ENCODE results near the gene ARF3.
A peak's percentile ranks its signal among the peaks of the same experiment; 100 is the strongest.

ARF3 gene

DNA sequence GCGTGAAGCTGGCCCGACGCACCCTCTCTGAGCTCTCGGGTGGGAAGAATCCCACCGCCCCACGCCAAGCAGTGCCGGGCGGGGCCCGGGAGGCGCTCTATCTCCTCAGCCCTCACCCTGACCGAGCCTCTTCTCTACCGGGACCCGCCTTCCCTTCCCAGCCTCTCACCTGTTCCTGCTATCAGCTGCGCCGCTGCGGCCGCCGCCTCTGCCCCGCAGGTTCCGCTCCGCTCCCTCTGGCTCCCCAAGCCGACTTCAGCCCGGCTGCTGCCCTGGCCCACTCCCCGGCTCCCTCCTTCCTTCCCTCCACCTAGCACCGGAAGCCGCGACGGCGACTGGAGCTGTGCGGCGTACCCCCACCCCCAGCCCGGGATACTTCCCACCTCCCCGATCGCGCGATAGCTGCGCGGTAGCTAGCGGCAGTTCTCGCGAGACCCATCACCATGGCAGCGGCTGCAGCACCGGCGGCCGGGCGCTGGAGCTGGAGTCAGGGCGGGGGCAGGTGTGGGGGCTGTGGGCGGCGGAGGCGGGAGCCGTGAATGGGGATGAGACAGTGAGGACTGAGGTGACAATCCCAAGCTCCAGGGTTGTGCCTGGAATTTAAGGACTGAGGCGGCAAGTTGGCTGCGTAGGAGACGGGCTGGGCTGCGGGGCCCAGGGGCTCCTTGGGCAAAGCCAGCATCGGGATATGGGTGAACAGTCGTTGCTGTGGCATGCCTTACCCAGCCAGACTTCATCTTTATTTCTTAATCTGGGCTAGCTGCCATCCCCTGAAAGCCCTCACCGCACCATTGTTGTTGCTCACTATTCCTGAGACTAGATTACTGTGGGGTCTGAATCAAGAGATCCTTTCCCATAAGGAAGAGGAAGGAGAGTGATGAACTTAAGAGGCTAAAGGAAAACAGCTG is at the start of gene ARF3:
Gene ARF3, minus strand, starts transcription at position 347 of the 908 bp plus-strand sequence. CDS start 16,392 bp downstream, outside the sequence.
- DNase-seq = peak; percentile 88 to 98

DNA sequence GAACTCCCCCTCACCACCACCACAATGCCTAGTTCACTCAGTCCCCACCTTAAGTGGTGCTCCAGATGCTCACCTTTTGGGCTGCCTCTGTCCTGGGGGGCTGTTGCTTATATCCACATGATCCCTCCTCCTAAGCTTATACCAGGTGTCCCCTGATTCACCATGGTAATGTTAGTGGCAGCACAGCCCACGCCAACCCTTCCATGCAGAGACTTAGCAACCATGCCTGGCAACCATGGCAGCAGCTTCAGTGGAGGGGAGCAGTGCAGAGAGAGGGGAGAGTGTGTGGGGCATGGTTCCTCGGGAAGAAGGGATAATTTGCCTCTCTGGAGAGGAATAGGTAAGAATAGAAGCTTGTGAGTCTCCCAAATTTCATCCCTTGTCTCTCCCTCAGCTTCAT is 43.1 kb upstream of the ARF3 start:
- no peak for DNase-seq

DNA sequence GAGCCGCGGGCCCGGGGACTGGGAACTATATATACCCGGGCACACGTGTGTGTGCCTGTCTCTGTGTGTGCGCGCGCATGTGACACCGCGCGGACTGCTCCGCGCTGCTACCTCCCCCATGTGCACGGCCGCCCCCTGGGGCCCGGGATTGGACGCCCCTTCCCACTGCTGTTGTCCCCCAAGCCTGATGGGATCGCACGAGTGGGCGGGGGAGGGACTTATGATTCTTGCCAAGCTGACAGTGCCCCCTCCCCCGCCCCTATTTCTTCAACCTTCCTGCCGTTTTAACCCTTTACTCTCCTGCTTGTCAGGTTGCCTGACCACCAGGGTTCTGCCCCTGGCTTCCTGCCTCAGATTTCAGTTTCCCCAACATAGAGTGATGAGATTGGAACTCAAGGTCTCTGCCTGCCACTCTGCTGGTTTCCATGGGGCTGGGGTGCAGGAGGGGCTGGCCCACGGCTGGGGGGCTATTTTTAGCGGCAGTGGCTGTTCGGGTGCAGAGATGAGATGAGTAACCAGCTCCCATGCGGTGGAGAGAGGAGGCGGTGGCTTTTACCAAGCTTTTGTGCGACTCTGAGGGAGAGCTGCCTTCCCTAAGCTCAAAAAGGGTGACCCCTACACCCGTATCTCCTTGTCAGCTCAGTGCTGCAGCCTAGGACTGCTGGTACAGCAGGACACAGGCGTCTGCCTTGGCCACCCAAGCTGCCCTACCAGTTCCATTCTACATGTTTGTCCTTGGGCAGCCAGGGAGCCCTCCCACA is 42.3 kb upstream of the ARF3 start, which contains the start of gene DDN:
Gene DDN, minus strand, starts transcription at position 5 of the 761 bp plus-strand sequence. CDS start 88 bp downstream, outside the sequence.
- DNase-seq = peak; percentile 56 to 85

DNA sequence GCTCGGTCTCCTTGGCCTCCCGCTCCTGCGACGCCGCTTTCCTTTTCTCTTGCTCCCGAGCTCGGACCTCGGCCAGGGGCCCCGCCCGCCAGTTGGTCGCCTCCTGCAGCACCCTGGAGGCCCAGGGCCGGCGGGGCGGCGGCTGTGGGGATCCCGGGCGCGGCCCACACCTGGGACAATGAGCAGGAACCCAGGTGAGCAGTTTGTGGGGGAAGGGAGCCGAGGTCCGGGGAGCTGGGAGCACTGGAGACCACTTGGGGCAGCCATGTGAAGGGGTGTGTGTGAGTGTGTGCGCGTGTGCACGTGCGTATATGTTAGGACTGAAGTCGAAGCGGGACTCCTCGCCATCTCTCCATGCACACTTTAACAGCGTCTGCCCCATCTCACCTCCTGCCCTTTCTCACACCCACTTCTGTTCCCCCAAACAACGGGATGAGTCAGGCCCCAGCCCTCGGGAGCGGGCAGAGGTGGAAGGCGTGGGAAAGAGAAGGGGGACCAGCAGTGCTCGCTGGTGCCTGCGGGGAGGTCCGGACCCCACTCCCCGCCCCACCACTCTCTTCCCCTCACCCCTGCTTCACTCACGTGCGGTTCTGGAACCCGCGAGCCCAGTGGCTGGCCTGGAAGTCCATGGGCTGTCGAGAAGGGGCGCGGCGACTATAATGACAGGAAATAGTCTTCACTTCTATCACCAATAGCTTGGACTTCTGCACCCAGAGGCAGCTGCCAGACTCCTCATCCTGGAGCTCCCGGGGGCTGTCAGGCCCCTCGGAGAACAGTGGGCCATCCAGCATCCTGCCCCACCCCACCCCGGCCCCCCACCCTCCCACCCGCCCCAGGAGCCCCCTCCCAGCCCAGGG is 41.4 kb upstream of the ARF3 start:
- DNase-seq = peak in 1 of 2 experiments; percentile 49

DNA sequence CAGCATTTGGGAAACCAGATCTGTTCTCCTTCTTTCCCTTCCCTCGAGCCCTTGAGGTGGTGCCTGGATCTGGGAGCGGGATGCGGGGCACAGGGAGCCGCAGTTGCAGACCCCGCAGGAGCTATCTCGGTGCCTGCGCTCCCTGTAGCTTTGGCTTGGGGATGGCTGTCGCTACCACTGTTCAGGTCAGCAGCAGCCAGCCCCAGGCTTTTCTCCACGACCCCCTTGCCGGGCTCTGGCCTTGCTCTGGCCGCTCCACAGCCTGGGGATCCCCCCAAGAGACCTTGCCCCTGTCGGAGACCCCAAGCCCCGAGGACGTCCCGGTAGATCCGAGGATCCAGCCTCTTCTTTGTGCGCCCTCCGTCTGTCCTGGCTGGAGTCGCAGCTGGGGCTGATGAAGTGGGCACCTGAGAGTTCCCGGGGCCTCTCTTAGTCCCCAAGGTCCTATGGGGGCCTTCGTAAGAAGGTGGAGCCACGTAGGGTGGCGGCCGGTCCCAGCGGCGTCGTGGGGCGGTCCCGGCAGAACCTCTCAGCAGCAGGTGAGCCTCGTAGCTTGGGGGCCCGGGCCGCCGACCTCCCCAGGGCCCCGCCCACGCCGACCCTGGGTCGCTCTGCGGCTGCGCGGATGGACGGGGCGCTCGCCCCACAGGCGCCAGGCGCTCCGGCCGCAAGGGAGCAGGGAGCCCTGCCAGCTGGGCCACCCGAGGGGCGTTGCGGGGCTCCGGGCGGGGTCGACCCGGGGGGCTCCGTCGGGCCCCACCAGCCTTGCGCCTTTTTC is 40.6 kb upstream of the ARF3 start:
- DNase-seq = peak in 1 of 2 experiments; percentile 67

DNA sequence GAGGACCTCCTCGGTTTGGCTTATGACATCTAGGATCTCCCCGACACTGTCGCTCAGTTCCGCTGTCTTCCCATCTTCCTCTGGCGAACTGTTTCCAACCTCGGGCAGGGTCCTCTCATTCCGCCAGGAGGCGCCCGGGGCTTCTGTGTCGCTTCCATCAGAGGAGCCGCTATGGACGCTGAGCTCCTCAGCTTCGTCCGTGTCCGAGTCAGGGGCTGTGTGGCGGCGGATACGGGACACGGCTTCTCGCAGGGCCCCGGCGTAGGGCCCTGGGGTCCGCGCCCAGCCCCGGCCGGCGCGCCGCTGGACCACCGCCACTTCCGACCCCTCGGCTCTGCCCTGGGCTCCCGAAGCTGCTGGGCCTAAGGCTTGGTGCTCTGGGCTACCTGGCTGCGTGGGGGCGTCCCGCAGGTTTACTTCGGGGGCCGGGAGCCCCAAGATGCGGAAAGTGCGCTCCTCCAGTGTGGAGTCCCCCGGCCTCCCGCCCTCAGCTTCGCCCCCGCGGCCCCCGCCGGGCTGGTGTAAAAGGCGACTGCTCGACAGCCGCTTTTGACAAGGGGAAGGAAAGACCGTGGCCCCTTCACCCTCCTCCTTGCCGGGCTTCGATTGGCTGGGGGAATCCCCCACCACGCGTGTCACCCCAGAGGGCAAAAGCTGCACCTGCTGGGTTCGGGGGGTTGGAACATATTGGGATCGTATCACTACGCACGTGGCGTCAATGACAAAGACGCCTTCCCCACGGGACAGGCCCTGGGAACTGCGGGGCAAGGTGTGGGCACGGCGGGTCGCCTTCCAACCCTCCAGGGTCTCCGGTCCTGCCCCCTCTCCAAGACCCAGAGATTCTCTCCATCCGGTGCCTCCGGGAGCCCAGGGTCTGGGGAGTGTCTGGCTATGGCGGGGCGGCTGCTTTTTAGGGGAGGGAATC is 39.8 kb upstream of the ARF3 start:
- DNase-seq = peak; percentile 62 to 94

DNA sequence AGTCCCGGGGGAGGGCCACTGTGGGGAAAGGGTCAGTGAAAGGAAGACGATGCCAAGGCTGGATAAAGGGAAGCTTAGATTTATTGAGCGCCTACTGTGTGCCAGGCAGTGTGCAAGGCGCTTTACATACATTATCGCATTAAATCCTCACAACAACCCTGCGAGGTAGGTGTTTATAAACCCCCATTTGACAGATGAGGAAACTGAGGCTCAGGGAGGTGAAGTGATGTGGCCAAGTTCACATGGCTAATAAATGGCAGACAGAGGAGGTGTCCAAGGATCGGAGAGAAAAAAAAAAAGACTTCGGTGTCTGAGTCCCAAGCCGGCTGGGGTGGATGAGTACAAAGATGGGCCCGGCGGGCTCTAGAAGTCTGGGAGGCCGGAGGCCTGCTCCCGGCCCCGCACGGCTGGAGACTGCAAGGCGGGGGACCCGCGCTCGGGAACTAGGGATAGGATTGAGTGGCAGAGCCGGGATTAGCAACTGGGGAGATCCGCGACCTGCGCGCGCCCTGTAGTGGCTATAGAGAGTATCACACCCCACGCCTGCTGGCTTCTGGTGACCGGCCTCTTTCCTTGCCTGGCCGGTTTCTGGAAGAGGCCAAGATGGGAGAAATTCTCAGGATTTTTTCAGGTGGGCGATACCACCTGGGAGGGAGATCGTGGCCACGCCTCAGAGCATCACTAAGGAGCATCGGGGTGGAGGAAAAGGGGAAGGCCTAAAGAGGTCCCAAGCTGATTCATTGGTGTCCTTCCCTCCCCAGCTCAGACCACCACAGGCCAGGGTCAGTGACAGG is 38.0 kb upstream of the ARF3 start:
- peak; percentile 51 to 90 for DNase-seq

DNA sequence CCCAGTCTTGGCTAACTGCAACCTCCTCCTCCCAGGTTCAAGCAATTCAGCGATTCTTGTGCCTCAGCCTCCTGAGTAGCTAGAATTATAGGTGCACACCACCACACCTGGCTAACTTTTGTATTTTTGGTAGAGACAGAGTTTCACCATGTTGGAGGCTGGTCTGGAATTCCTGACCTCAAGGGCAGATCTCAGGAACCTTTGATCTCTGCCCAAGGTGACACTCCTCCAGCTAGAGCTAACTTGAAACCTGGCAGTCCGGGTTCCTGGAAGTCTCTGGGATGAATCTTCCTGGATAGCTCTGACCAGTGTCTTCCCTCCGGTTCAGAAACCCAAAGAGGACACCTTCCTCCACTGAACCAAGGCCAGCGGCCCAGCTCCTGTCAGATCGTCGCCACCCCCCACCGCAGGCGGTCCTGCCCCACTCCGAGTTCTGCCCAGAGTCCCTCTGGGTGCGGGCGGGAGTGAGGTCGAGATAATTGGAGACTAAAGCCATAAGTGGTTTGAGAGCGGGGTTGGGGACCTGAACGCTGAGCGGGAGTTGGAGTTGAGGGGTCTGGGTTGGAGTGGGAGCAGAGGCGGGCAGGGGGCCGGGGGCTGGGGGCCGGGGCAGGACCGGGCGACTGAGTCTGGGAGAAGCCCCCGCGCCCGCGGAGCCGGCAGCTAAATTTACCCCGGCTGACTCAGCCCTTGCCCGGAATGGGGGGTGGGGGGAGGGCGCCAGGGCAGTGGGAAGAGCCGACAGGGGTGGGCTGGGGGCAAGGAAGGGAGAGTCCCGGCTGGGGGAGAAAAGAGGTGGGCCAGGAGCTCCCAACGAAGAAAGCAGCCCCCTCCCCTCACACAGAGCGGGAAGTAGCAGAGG is 37.2 kb upstream of the ARF3 start:
- DNase-seq = no peak

DNA sequence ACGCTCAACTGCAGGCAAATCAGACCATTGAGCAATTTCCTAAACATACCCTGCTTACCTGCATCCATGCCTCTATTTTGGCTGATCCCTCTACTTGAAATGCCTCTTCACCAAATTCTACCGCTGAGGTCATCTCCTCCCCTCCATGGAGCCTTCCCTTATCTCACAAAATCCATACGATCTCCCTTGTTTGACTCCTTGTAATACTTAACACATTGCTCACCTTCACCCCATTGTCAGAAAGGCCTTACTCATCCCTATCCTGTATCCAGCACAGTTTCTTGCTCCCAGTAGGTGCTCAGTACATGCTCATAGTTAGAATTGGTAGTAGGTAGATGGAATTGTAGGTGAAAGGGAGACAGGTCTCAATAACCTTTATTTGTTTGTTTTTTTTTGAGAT is 36.5 kb upstream of the ARF3 start:
- no peak for DNase-seq

DNA sequence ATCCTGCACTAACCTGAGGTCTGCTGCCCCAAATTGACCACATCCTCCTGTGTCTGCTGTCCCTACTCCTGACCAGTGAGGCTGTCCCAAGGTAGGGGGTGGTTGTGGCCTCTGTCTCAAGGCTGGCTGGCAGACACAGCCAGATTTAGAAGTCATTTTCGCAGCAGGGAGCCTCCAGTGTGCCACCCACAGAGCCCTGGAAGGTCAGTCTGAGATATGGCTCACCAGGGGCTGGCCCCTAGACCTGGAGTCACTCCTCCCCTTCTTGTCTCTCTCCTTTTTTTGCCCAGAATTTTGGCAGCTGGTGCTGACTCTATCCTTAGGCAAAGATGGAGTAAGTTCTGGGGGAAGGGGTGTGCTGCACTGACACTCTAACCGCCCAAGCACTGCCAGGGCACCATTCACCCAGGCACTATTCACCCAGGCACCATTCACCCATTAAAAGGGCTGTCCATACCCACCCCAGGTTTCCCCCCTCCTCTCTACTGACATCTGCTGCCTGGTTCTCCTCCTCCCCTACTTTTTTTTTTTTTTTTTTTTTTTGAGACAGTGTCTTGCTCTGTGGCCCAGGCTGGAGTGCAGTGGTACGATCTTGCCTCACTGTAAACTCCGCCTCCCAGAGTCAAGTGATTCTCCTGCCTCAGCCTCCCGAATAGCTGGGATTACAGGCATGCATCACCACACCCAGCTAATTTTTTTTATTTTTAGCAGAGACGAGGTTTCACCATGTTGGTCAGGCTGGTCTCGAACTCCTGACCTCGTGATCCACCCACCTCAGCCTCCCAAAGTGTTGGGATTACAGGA is 34.2 kb upstream of the ARF3 start:
- no peak for DNase-seq

DNA sequence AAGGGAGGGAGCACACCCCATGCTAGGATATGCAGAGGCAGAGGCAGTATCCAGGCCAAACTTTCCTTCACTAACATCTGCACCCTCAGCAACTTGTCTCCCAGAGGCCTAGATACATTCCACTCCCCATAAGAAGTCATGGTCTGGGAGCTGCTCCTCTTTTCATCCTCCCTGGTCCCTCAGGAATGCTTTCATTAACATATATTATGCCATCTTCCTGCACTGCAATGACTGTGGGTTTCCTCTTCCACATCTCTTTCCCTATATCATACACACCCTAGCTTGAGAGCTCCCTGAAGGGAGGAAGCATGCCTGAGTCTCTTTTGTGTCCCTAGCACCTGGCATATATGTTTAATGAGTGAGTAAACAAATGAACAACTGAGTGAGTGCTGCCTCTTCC is 33.3 kb upstream of the ARF3 start:
- peak in 1 of 2 experiments; percentile 36 for DNase-seq

DNA sequence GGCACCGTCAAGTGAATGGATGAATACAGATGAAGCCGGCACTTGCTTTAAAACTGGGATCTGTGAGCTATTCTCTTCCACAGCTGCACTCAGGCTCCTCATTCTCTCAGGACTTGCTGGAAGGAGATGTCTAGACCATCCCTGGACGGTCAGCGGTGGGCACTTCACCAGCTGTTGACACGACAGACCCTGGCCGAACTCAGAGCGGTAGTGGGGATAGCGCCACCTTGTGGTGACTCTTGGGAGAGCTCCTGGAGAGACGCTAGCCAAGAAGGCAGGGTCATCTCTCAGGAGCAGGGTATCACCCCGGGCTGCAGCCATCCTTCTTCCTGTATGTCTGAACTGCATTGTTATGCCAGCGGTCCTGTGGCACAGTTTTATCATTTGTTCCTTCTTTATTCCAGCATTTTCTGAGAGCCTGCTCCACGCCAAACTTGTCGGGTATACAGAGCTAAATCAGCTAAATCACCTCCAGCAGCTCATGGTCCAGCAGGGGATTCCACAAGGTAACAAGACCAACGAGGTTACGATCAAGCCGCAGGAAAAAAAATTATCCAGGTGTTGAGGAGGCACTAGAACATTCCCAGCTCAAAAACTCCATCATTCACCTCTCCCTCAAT is 30.9 kb upstream of the ARF3 start:
- DNase-seq = peak in 1 of 2 experiments; percentile 57

DNA sequence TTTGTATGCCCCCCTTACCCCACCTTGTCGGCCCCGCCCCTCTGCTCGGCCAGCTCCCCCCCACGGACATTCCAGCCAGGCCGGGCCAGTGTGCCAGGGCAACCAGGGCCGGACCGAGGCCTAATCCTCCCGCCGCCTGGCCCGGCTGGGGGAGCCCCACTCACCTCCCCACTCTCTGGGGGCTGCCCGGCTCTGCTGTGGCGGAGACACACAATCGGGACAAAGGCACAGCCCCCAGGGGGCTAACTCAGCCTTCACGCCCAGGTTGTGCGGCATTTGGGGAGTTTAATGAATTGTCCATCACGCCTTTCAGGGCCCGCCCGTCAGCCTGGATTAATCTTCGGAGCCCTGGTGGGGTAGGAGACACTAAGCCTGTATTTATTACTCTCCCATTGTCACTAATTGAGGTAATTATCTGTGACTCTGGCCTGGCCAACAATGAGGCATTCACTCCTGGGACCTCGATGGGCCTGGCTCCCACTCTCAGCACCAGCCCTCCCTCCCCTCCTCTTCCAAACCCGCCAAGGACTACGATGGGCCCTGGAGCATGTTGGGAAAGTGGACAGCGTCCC is 29.5 kb upstream of the ARF3 start:
- DNase-seq = no peak

DNA sequence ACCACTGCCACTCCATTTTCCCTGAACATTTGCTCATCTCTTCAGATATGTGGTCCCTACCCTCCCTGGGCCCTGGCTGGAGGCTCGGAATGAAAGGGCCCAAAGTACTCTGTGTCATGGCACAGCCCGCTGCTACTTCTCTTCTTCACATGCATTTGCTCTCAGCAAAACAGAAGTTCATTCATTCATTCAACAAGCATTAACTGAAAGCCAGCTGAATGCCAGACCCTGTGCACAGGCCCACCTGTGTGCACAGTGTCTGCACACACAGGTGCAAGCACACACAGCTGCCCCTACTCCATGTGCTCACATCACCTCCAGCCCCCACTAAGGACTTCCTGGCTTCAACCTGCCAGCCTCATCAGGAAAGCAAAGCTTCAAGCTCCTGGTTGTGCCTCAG is 28.6 kb upstream of the ARF3 start:
- no peak for DNase-seq

DNA sequence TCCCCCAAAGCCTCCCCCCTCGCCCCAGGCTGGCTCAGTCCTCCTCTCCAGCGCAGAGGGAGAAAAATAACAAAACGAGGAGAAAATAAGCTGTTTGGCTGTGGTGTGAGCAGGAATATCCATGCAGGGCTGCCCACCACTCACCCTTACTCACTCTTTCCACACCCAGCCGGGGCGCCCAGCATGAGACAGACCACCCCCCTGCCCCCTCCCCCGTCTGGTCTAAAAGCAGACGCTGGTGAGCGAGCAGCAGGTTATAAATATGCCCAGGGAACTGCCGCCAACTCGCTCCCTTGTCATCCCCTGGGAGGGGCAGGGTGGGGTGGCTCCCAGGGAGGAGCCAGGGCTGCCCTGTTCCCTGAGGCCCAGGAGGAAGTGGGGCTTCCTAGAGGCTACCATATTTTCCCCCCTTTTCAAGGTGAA is 28.2 kb upstream of the ARF3 start:
- no peak for DNase-seq

DNA sequence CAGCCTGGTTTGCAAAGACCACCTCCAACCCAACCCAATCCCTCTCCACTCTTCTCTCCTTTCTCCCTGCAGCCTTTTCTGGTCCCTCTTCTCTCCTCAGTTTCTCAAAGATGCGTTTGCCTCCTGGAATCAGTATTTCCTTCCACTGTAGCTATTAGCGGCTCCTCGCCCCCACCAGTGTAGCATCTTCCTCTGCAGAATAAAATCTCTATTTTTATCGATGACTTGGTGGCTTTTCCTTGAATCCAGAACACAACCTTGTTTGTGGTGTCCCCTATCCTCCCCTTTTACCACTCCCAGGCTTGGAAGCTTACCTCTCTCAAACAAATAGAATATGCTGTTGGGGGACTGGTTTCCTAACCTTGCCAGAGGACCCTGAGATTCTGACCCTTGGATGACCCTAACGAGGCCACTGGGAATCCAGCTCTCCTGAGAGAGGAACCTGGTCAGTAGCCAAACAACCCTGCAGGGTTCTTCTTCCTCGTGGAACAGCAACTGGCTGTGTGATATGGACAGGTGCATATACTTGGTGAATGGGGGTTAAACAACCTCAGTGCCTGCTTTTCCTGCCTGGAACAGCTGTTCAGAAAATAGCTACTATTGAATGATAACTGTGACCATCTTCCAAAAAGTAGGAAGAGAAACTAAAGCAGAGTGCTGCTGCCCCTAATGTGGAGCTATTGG is 25.3 kb upstream of the ARF3 start:
- no peak for DNase-seq

DNA sequence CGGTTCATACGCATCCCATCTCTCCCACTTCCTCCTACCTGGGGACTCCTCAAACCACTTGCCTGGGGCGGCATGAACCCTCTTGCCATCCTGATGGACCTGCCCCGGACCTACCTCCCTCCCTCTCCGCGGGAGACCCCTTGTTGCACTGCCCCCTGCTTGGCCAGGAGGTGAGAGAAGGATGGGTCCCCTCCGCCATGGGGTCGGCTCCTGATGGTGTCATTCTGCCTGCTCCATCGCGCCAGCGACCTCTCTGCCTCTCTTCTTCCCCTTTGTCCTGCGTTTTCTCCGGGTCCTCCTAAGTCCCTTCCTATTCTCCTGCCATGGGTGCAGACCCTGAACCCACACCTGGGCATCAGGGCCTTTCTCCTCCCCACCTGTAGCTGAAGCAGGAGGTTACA is 24.5 kb upstream of the ARF3 start:
- no peak for DNase-seq

All from NCI-H526 (cell line).